Caki2 (cell line): ENCODE data around the gene TAS1R1. TPM values are rescaled to one million over a fixed set of nuclear protein-coding genes. Genes with fewer than 3 reads are reported as not detected.

Experiments used
- DNase-seq: peaks from one replicate; pipeline ENCODE4 v3.0.0-alpha.2; 2015; ENCODE audit warnings: low read depth
- in situ Hi-C: cut with HindIII; loops from 2 replicates; pipeline ENCODE4 v1.10.0; 2016; ENCODE audit warnings: low sequenced_read_pairs, low pct_unique_long_range_greater_than_20kb, mixed read lengths
- total RNA-seq: library from RNA; depleted of rRNA; stranded (reverse); fragments of >200 nt; shearing (Covaris generic); gene quantifications from 2 replicates; pipeline ENCODE4 v1.2.3, GENCODE V29; 2014; ENCODE audit warnings: low replicate concordance

The TAS1R1 gene
- total RNA-seq, 1 experiment from 2014 or later = not detected

DNA sequence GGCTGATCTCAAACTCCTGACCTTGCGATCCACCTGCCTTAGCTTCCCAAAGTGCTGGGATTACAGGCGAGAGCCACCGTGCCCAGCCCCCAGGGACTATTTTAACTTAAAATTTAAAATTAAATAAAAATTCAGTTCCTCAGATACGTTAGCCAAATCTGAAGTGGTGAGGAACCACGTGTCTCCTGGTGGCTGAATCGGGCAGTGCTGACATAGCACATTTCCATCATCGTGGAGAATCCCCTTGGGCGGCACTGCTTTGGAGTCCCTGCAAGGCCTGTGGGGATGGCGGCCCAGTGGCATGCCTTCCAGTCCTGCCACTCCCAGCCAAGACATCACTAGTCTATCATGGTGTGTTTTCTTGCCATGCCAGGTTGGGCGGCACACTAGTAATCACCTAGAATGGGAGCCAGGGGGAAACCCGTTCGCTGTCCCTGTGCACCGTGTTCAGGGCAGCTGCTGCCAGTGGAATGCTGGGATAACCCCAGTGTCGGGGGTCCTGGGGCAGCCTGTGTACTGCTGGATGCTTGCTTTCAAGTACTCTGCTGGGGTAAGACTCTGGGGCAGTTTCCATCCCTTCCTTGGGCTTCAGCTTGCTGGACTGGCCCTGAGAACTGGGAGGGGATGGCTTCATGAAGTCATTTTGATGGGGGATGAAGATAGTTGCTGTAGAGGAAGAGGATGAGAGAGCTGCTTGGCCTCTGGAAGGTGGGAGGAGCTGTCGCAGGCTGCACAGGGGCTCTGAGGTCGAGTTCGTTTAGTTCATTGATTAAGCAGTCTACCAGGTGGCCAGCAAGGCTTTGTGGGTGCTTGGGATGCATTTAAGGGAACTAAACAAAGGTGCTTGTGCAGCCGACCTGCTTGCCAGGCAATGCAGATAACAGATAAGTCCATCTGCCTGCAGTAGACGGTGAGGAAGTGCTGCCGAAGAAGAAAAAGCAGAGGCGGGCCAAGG, 29.3 kb downstream of the TAS1R1 start:
- no peak for DNase-seq
- in situ Hi-C loops = no loop called here

DNA sequence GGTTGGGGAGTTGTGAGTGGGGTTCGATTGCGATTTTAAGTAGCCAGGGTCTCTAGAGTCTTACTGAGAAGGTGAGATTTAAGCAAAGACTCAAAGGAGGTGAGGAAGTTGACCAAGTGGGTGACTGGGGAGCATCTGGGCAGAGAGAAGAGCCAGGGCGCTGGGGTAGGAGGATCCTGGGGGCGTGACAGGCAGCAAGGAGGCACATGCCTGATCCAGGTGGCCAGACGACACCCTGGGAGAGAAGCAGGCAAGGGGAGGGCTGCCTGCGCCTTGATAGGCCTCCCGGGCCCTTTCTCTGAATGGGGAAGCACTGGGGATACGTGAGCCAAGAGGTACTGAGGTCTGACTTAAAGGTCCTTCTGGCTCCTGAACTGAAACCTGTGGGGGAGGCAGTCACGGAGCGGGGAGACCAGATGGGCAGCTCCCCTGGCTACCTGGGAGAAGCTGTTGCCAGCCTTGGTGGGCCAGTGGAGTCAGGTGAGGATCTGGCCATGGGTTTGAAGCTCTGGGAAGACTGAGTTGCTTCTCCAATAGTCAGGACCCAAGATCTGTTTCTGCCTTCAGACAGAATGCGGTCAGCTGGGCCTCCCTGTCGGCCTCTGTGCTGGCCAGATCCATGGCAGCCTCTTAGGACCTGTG, 30.1 kb downstream of the TAS1R1 start:
- no peak for DNase-seq
- in situ Hi-C loops = no loop called here

DNA sequence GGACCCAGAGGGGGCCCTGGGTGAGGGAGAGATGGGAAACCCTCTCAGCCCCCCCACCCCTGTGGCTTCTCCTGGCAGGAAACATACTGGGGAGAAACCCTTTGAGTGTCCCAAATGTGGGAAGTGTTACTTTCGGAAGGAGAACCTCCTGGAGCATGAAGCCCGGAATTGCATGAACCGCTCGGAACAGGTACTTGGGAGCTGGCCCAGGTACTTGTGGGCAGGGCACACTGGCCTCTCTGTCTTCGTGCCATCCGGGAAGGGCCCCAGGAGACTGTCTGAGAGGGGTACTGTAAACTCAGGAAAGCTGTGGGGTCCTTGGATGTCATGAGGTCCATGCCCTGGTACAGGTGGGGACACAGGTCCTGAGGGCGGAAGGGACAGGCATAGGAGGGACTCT, 30.7 kb downstream of the TAS1R1 start:
- in situ Hi-C loops = no loop called here
- no peak for DNase-seq

DNA sequence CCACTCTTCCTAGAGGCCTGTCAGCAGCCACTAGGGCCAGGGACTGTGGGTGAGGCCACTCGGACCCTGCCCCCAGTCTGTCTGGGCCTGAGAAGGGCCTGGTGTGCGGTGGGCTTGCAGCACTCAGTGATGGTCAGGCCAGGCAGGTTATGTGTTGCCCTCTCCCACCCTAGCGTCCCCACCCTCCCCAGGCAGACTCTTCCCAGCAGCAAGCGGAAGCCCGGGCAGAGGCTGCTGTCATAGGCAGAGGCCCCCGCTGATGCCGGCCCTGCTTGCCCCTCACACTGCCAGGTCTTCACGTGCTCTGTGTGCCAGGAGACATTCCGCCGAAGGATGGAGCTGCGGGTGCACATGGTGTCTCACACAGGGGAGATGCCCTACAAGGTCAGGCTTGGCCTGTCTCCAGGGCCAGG, 31.3 kb downstream of the TAS1R1 start:
- in situ Hi-C loops = no loop called here
- no peak for DNase-seq

DNA sequence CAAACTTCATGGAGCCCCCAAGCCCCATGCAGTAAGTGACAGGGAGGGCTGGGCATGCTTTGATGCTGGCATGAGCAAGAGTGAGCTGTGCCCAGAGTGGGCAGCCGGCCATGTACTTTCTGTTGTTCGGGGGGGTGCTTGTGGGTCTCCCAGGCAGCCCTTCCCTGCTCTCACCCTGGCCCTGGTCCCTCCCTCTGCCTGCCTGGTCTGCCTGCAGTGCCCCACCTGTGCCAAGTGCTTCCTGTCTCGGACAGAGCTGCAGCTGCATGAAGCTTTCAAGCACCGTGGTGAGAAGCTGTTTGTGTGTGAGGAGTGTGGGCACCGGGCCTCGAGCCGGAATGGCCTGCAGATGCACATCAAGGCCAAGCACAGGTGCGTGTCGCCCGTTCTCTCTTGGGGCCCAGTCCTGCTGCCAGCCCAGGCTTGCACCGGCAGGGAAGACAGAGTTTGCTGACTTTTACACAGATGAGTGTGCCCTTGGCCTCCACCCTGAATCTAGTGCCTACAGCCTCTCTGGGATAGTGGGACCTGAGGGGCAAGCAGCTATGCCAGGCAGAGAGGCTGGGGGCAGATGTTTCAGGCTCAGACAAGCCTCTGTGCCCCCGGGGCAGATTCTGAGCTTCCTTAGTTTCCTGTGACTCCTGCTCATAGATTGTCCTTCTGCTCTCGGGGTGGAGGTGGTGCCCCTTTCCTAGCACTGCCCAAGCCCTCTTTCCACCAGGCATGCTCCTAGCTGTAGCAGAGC, 32.3 kb downstream of the TAS1R1 start:
- in situ Hi-C loops = no loop called here
- no peak for DNase-seq

DNA sequence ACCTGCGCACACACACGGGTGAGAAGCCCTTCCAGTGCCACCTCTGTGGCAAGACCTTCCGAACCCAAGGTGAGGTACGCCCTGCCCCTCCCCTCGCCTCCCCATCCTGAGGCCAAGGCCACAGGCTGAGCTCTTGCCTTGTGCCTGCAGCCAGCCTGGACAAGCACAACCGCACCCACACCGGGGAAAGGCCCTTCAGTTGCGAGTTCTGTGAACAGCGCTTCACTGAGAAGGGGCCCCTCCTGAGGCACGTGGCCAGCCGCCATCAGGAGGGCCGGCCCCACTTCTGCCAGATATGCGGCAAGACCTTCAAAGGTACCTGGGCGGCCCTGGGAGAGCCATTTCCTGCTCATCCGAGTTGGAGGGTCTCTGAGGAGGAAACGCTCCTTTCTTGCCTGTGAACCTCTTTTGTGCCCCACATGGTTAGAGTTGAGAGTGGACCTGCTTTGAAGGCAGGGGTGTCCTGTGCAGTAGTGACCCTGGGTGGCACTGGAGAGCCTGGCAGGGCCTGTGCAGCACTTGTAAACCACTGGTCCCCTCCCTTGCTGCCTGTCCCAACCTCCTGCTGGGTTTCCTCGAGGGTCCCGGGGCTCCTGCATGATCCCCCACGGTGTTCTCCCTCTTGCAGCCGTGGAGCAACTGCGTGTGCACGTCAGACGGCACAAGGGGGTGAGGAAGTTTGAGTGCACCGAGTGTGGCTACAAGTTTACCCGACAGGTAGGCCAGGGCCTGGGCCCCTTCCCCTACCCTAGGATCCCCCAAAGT, 33.2 kb downstream of the TAS1R1 start:
- DNase-seq = no peak
- in situ Hi-C loops = no loop called here

DNA sequence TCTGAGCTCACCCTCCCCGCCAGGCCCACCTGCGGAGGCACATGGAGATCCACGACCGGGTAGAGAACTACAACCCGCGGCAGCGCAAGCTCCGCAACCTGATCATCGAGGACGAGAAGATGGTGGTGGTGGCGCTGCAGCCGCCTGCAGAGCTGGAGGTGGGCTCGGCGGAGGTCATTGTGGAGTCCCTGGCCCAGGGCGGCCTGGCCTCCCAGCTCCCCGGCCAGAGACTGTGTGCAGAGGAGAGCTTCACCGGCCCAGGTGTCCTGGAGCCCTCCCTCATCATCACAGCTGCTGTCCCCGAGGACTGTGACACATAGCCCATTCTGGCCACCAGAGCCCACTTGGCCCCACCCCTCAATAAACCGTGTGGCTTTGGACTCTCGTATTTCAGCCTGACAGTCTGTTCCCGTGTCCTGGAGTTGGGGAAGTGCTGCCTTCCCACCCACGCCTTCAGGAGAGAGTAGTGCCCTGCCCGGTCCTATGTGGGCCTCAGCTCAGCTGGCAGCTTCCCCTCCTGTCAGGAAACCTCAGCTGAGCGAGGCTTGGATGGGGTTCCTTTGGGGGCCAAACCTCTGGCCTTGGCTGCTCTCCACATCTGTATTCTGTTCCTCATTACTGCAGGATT, 33.9 kb downstream of the TAS1R1 start:
- in situ Hi-C loops = no loop called here
- no peak for DNase-seq

DNA sequence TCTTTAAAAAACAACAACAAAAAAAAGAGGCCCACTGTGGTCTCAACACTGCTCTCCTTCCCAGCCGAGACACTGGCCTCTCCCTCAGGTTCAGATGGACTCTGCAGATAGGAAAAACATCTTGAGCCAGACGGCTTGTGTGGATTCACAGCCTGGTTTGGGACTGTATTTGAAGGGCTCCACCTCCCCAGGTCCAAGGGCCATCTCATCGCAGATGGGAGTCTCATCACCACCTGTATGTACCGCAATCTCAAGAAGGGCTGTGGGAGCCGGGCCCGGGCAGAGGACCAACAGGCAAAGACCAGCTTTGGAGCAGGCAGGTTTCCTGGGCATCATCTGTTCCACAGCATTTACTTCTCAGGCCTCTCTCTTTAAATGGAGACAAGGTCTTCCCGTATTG, 34.9 kb downstream of the TAS1R1 start:
- in situ Hi-C loops = no loop called here
- no peak for DNase-seq

DNA sequence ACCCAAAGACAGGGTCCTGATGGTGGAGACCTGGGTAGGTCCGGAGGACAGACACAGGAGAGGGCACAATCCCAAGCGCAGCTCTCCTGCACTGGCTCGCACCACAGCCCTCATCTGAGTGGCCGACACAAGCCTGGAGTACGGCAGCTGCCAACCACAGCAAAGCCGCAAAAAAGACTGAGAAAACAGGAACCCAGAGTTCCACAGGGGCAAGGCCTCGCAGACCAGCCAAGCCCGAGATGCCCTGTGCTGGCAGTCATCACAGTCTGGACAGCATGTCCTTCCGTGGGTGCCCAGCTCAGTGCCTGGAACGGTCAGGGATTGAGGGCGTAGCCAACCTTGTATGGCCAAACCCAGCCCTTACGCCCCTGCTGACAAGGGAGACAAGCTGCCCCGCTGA, 36.1 kb downstream of the TAS1R1 start:
- DNase-seq = no peak
- in situ Hi-C loops = no loop called here

DNA sequence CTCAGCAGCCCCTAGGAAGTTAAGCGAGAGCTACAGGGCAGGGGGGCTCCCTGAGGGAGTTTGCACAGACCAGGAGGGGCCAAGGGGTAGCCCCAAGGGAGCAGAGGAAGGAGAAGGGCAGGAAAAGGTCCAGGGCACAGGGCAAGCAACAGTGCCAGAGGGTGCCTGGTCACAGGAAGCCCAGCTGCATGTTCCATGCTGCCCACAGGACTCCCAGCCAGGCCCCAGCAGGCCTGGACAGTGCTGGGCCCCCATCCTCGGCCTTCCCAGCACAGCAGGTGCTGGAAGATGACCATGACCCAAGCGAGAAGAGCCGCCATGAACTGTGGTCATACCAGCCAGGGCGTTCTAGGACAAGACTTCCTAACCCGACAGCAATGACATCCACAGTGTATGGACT, 36.5 kb downstream of the TAS1R1 start:
- in situ Hi-C loops = no loop called here
- no peak for DNase-seq

DNA sequence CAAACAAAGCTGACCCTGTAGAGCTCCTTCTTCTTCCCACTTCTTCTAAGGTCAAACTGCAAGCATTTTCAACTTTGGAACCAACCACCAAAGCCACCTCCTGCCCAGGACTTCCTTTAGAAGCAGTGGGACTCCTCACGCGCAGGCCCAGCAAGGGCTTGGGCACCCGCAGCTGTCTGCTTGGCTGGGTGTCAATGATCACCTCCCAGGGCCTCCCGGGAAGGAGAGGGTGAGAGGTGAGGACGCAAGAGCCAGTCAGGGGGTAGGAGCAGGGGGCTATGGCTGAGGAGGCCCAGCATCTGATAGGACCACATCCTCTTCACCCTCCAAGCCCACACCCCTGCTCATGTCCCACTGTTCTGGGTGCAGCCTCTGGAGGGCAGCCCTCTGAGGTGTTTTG, 37.3 kb downstream of the TAS1R1 start:
- in situ Hi-C loops = no loop called here
- no peak for DNase-seq

DNA sequence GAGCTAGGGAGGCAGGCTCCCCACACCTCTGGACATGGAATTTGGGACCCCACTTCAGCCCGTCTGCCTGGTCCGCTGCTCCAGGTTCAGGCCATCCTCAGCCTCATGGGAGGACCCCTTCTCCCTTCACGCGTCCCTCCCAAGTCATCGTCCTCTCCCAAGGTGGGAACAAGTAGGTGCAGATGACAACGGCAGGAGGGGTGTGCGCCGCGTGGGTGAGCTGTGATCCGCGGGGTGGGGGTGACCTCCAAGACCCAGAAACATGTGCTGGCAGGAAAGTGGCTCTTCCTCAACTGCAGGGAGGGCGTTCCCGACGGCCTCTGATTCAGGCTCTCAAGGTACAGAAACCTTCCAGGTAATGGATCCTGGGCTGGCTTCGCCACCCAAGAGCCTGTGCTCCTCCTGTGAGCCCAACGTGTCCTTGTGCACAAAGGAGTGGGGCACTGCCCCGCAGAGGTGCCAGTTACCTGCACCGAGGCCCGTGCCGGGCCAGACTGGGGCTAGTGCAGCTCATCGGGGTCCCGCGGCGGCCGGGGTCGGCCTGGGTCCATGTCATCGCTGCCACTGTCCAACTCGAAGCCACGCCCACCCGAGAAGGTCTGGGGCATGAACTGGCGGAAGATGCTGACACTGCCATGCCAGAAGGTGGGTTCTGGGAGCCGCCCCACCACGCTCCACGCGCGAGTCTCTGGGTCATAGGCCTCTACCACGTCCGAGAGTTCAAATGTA, 37.9 kb downstream of the TAS1R1 start:
- in situ Hi-C loops = no loop called here
- DNase-seq = no peak

DNA sequence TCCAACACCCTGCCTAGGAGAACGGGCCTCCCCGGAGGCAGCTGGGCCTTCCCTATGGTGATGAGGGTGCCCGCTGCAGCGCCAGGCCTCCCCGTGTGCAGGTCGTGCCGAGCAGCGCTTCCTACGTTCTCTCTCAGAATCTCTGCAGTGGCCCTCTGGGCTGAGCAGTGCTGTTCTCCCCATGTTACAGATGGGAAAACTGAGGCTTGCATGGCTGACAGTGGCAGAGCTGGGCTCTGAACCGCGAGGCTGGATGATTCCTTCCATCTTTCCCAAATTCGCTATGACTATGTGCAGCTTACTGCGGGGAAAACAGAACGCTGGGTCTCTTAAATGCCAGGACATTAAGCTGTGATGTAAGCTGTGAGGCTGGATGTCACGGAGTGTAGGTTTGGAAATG, 38.7 kb downstream of the TAS1R1 start:
- no peak for DNase-seq
- in situ Hi-C loops = no loop called here

DNA sequence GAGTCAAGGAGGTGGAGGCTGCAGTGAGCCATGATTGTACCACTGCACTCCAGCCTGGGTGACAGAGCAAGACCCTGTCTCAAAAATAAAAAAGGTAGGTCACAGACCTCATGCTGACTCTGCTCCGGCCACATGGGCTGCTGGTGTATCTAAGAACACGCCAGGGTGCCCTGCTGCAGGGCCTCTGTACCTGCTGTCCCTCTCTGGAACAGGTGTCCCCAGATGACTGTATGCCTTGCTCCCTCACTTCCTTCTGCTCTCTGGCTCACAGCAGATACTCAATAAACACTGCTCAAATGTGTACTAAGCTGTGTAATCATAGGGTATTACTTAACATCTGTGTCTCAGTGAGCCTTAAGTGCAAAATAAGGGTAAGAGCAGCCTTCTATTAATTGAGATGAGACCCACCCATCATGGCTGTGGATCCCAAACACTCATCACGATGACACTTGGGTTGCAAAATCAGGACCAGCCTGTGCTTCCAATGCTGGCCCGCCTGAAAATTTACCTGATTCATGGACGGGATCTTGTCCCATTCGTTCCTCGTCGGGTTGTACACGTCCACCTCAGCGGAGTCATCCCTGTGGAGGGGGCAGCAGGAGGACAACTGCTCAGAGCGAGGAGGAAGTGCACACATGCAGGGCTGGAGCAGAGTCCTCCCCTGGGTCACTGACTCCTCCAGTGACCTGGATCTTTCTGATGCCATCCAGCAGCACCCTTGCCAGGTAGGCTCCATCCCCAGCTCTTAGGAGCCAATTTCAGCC, 40.1 kb downstream of the TAS1R1 start:
- DNase-seq = no peak
- in situ Hi-C loops = no loop called here

DNA sequence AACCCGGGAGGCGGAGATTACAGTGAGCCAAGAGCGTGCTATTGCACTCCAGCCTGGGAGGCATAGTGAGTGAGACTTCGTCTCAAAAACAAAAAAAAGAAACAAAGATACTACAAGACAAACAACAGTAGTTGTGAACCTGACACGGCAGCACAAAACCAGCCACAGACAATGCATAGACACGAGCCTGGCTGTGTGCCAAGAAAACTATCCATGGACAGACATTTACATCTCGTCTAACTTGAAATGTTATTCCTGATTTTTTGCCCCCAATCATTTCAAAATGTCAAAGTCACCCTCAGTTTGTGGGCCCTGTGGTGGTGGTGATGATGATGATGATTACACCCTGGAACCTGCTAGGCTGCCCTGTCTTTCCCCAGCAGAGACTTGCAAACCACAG, 41.2 kb downstream of the TAS1R1 start:
- in situ Hi-C loops = no loop called here
- DNase-seq = no peak

DNA sequence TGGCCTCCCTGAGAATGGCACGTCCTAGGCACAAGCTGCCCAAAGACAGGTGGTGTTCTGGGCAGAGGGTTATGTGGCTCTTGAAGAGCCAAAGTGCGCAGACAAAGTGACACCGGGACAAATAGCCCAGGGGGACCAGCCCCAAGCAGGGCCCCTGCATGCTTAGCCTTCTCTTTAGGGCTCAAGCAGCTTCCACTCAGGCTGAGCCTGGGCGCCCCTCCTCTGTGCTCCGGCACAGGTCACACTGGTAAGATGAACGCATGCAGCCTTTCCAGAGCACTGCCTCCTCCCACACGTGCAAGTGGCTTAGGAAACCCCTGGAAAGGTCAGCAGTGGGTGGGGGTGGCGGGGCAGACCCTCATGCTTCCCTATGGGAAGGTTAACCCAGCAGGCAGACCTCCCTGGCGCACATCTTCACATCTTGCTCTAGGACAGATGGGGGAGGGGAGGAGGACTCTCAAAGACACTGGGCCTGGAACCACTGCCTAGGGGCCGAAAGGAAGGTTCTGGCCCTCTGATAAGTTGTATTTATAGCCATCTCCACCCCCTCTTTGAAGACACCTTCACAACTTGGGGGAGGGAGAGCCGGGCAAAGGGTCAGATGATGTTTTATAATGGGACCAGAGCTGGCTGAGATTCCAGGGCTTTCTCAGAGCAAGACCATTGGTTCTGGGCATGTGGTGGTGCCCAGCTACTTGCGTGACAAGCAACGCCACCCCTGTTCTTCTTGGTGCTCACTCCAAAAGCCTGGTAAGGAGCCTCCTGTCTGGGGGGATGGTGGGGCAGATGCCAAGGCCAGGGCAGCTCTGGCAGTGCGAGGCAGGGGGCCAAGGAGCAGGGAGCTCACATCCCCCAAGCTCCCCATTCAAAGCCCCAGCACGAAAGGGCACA, 42.0 kb downstream of the TAS1R1 start:
- no peak for DNase-seq
- in situ Hi-C loops = no loop called here
